Measurements from ENCODE around the gene PITPNB. TPM values are rescaled to one million over a fixed set of nuclear protein-coding genes. Genes with fewer than 3 reads are reported as not detected.
A peak's percentile ranks its signal among the peaks of the same experiment; 100 is the strongest.

Gene PITPNB
- total RNA-seq, 1 donor from 2014 or later: 74.4 TPM

- Mint-ChIP-seq H3K27ac (peak overlapping the region; percentile 13), H3K27me3 (no peaks in the 10 kb centered on the region), H3K4me1 (ENCODE audit: low read depth) (peaks cover 51% of the 10 kb centered on the region), H3K9me3 (ENCODE audit: low read depth) (no peaks in the 10 kb centered on the region), H3K36me3 (ENCODE audit: insufficient read depth) (peaks cover 10% of the 10 kb centered on the region), H3K4me3 (ENCODE audit: low read depth) (no peak overlapping the region)
- TF ChIP-seq CTCF (IDR thresholded peaks at IDR 0.05; ENCODE audit: unreplicated experiment): no peak
- DNase-seq (ENCODE audit: low spot score, unreplicated experiment): no peak
These were observed 51.7 kb downstream of the PITPNB start for GRCh38 chr22:27867085-27867952.

- Mint-ChIP-seq H3K4me3 (ENCODE audit: low read depth) (no peak overlapping the region), H3K27me3 (no peaks in the 10 kb centered on the region), H3K27ac (peak overlapping the region; percentile 43), H3K4me1 (ENCODE audit: low read depth) (peaks cover 51% of the 10 kb centered on the region), H3K9me3 (ENCODE audit: low read depth) (no peaks in the 10 kb centered on the region), H3K36me3 (ENCODE audit: insufficient read depth) (peaks cover 8% of the 10 kb centered on the region)
- no peak for DNase-seq (ENCODE audit: low spot score, unreplicated experiment)
- no peak for TF ChIP-seq CTCF (IDR thresholded peaks at IDR 0.05; ENCODE audit: unreplicated experiment)
These were observed 52.6 kb downstream of the PITPNB start for GRCh38 chr22:27866135-27867084.

GRCh38 chr22:27865496-27865895, 53.6 kb downstream of the PITPNB start:
- peaks cover 5% of the 10 kb centered on the region for H3K36me3 Mint-ChIP-seq (ENCODE audit: insufficient read depth)
- no peaks in the 10 kb centered on the region for H3K27me3 Mint-ChIP-seq
- peak overlapping the region; percentile 86 for H3K27ac Mint-ChIP-seq
- peaks cover 43% of the 10 kb centered on the region for H3K4me1 Mint-ChIP-seq (ENCODE audit: low read depth)
- no peak overlapping the region for H3K4me3 Mint-ChIP-seq (ENCODE audit: low read depth)
- TF ChIP-seq CTCF (IDR thresholded peaks at IDR 0.05; ENCODE audit: unreplicated experiment): no peak
- DNase-seq (ENCODE audit: low spot score, unreplicated experiment): no peak
- H3K9me3 Mint-ChIP-seq (ENCODE audit: low read depth): no peaks in the 10 kb centered on the region

GRCh38 chr22:27863556-27863955, 55.5 kb downstream of the PITPNB start:
- Mint-ChIP-seq H3K4me1 (ENCODE audit: low read depth) (peaks cover 32% of the 10 kb centered on the region), H3K36me3 (ENCODE audit: insufficient read depth) (peaks cover 7% of the 10 kb centered on the region), H3K27ac (no peak overlapping the region), H3K27me3 (no peaks in the 10 kb centered on the region), H3K4me3 (ENCODE audit: low read depth) (no peak overlapping the region), H3K9me3 (ENCODE audit: low read depth) (no peaks in the 10 kb centered on the region)
- no peak for DNase-seq (ENCODE audit: low spot score, unreplicated experiment)
- no peak for TF ChIP-seq CTCF (IDR thresholded peaks at IDR 0.05; ENCODE audit: unreplicated experiment)

- Mint-ChIP-seq H3K9me3 (ENCODE audit: low read depth) (no peaks in the 10 kb centered on the region), H3K4me1 (ENCODE audit: low read depth) (peaks cover 27% of the 10 kb centered on the region), H3K27me3 (no peaks in the 10 kb centered on the region), H3K36me3 (ENCODE audit: insufficient read depth) (peaks cover 11% of the 10 kb centered on the region), H3K4me3 (ENCODE audit: low read depth) (no peak overlapping the region), H3K27ac (no peak overlapping the region)
- no peak for TF ChIP-seq CTCF (IDR thresholded peaks at IDR 0.05; ENCODE audit: unreplicated experiment)
- no peak for DNase-seq (ENCODE audit: low spot score, unreplicated experiment)
These were observed 56.1 kb downstream of the PITPNB start for GRCh38 chr22:27863001-27863400.
